ENCODE data around the gene TBC1D22A.
"Not testable (repeated sequence)": the region's sequence is repeated elsewhere in the genome, so short reads cannot be mapped to it uniquely, and the experiment has no call there.

Gene TBC1D22A

DNA sequence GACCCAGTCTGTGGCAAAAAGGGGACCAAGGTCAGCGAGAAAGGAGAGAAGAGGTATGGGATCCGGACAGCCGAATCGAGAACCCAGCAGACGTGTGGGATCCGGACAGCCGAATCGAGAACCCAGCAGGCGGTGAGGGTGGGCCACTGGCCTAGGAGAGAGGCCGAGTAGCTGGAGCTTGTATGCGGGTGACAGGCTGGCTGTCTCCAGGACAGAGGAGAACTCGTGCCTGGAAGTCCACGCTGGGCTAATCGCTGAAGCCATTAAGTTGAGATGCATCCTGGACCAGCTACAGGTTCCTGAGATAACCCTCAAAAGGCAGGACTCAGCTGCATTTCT is 30.4 kb upstream of the TBC1D22A start:
- no peak overlapping the region for H2AFZ ChIP-seq (ENCODE audit: low read depth, low read length)
- H3K36me3 ChIP-seq (ENCODE audit: insufficient read depth, low read length) = peaks cover 24% of the 10 kb centered on the region
- H3K9me3 ChIP-seq (ENCODE audit: low read length) = no peaks in the 10 kb centered on the region
- peaks cover 11% of the 10 kb centered on the region for H3K4me1 ChIP-seq (ENCODE audit: insufficient read depth, low read length)
- no peak overlapping the region for H3K4me3 ChIP-seq (ENCODE audit: low read length)
- no peaks in the 10 kb centered on the region for H3K27me3 ChIP-seq (ENCODE audit: insufficient read depth, low read length)

DNA sequence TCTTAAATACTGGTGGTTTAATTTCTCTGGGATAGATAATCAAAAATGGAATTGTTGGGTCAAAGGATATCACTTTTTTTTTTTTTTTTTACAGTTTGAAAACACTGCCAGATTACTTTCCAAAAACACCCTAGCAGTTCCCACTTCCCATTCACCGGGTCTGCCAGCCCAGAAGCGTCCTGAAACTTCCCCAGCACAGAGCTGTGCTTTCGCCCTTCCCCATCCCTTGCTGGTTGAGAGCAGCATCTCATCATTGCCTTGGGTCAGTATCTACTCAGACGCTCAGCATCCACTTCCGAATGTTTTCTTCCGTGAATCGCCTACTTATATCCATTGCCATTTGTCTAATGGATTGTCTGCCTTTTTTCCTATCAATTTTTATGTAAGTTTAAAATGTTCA is 29.9 kb upstream of the TBC1D22A start:
- Histone ChIP-seq H3K4me1 (ENCODE audit: insufficient read depth, low read length) (peaks cover 16% of the 10 kb centered on the region), H3K36me3 (ENCODE audit: insufficient read depth, low read length) (peaks cover 24% of the 10 kb centered on the region), H3K27me3 (ENCODE audit: insufficient read depth, low read length) (no peaks in the 10 kb centered on the region), H3K9me3 (ENCODE audit: low read length) (no peaks in the 10 kb centered on the region), H3K4me3 (ENCODE audit: low read length) (no peak overlapping the region), H2AFZ (ENCODE audit: low read depth, low read length) (no peak overlapping the region)

DNA sequence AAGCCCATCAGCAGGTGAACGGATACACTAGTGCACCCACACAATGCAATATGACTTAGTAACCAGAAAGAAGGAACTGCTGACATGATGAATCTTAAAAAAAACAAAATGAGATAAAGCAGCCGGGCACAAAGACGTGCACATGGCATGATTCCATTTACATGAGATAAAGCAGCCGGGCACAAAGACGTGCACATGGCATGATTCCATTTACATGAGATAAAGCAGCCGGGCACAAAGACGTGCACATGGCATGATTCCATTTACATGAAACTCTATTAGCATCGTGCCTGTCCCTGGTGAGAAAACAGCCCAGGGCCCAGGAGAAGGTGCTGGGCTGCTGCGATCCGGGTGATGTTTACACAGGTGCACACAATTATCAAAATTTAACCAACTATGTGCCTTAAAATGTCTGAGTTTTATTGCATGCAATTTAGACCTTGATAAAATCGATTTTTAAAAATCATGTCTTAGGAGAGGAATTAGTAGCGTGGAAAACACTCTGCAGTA is 28.2 kb upstream of the TBC1D22A start:
- H3K9me3 ChIP-seq (ENCODE audit: low read length); H2AFZ ChIP-seq (ENCODE audit: low read depth, low read length); H3K27me3 ChIP-seq (ENCODE audit: insufficient read depth, low read length); H3K4me3 ChIP-seq (ENCODE audit: low read length): not testable (repeated sequence)
- peaks cover 11% of the 10 kb centered on the region for H3K36me3 ChIP-seq (ENCODE audit: insufficient read depth, low read length)
- H3K4me1 ChIP-seq (ENCODE audit: insufficient read depth, low read length) = peaks cover 24% of the 10 kb centered on the region

DNA sequence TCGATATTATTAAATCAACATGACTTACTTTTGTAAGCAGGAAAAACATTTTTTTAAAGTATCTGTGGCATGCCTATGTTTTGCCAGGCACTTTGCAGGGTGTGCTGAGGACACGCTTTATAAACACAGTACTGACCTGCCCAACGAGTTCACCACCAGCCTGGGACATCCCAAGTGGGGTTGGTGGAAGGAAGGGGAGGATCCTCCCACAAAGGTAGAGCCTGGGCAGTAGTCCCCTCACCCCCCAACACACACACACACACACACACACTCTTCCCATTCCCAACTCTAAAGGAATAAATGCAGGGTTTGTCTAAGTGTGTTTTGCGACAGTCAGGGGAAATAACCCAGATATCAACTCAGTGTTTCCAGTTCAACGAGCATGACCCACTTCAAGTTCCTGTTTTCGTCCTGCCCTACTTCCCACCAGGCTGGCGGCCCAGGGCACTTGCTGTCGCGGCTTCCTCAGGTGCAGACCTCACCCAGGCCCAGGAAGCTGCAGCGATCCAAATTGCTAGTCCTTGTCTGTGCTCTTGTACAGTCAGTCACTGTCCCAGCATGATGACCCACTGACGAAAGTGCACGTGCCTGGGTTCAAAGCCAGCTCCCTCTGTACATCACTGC is 27.5 kb upstream of the TBC1D22A start:
- Histone ChIP-seq H3K9me3 (ENCODE audit: low read length) (no peaks in the 10 kb centered on the region), H3K36me3 (ENCODE audit: insufficient read depth, low read length) (peaks cover 11% of the 10 kb centered on the region), H3K27me3 (ENCODE audit: insufficient read depth, low read length) (no peaks in the 10 kb centered on the region), H3K4me1 (ENCODE audit: insufficient read depth, low read length) (peaks cover 30% of the 10 kb centered on the region), H3K4me3 (ENCODE audit: low read length) (no peak overlapping the region), H2AFZ (ENCODE audit: low read depth, low read length) (no peak overlapping the region)

DNA sequence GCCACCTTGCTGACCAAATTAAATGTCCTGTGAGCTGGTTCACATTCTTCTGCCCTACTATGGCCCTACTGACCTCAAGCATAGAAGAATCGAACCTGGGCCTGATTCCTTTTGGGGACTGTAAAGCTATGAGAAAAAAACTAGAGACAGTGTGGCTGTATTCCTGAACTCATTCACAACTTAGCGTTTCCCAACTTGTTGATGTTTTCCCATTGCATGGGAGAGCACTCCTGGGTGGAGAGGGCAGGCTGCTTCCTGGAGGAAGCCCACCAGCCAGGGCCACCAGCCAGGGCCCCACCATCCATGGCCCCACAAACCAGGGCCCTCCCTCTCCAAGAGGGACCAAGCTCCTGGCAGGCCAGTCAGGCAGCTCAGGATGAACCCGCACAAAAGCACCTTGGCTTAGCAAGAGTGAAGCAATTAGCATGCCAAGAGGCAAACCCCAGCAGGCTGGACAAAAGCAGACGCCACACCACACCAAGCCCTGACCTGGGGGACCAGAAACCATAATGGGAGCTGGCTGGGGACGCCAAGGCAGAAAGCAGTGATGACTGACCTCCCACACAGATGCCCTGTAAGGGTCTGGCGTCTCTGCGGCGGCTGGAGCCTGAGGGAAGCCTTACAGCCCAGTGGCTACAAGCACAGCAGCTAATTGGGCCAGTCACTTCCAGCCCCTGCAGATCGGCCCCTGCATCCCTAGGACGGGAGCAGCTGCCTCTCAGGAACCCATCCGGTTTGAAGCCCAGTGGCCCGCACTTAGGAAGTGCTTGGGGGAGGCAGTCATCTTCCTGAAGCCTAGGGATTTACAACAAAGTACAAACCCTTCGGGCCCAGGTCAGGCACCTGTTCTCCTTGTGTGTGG is 26.5 kb upstream of the TBC1D22A start:
- peak overlapping the region; percentile 92 for H3K4me3 ChIP-seq (ENCODE audit: low read length)
- no peaks in the 10 kb centered on the region for H3K27me3 ChIP-seq (ENCODE audit: insufficient read depth, low read length)
- H3K4me1 ChIP-seq (ENCODE audit: insufficient read depth, low read length) = peaks cover 30% of the 10 kb centered on the region
- no peaks in the 10 kb centered on the region for H3K9me3 ChIP-seq (ENCODE audit: low read length)
- H2AFZ ChIP-seq (ENCODE audit: low read depth, low read length) = no peak overlapping the region
- H3K36me3 ChIP-seq (ENCODE audit: insufficient read depth, low read length) = peaks cover 11% of the 10 kb centered on the region

DNA sequence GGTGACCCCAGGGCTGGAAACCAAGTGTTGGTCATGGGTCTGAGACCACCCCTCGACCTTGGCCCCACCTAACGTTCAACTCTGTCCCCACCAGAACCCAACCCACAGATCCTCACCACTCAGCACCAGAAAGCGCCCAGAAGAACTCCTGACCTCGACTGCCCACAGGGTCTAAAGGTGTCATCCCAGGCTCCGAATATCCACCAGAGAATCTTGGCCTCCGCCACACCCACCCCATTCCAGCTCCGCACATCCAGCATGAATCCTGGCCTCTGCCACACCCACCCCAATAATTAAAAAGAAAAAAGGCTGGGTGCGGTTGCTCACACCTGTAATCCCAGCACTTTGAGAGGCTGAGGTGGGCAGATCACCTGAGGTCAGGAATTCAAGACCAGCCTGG is 25.7 kb upstream of the TBC1D22A start:
- Histone ChIP-seq H3K36me3 (ENCODE audit: insufficient read depth, low read length) (peaks cover 11% of the 10 kb centered on the region), H3K4me1 (ENCODE audit: insufficient read depth, low read length) (peaks cover 30% of the 10 kb centered on the region), H3K27me3 (ENCODE audit: insufficient read depth, low read length) (no peaks in the 10 kb centered on the region), H3K9me3 (ENCODE audit: low read length) (no peaks in the 10 kb centered on the region), H2AFZ (ENCODE audit: low read depth, low read length) (no peak overlapping the region), H3K4me3 (ENCODE audit: low read length) (peak overlapping the region; percentile 92)

DNA sequence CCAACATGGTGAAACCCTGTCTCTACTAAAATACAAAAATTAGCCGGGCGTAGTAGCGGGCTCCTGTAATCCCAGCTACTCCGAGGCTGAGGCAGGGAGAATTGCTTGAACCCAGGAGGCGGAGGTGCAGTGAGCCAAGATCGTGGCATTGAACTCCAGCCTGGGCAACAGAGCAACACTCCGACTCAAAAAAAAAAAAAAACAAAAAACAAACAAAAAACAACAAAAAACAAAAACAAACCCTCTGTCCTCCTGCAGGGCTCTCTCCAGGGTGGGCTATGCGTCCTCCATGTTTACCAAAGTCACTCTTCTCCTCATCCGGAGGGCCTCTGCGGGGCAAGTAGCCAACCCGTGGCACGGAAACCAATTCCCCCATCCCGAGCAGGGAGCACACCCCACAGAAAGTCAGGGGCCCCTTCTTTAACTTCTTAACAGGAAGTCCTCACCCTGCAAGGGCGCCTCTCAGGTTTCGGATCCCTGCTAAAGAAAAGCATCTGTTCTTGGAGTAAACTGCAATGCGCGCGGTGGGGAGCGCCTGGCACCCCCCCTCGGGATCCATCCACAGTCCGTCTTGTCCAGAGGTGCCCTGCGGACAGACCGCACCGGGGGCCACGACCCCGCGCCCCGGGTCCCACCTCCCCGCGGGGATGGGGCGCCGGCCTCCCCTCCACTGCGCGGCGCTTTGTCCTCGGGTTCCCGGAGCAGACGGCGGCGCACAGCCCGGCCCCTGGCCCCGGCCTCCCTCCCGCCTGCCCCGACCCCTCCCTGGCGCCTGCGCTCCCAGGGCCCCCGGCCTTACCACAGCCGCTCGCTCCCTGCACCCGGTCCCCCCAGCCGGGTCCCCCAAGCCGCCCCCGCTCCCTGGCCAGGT is 25.1 kb upstream of the TBC1D22A start:
- H3K9me3 ChIP-seq (ENCODE audit: low read length) = no peaks in the 10 kb centered on the region
- no peaks in the 10 kb centered on the region for H3K27me3 ChIP-seq (ENCODE audit: insufficient read depth, low read length)
- peak overlapping the region; percentile 73 for H2AFZ ChIP-seq (ENCODE audit: low read depth, low read length)
- H3K4me3 ChIP-seq (ENCODE audit: low read length) = peak overlapping the region; percentile 92
- H3K36me3 ChIP-seq (ENCODE audit: insufficient read depth, low read length) = peaks cover 8% of the 10 kb centered on the region
- peaks cover 30% of the 10 kb centered on the region for H3K4me1 ChIP-seq (ENCODE audit: insufficient read depth, low read length)

DNA sequence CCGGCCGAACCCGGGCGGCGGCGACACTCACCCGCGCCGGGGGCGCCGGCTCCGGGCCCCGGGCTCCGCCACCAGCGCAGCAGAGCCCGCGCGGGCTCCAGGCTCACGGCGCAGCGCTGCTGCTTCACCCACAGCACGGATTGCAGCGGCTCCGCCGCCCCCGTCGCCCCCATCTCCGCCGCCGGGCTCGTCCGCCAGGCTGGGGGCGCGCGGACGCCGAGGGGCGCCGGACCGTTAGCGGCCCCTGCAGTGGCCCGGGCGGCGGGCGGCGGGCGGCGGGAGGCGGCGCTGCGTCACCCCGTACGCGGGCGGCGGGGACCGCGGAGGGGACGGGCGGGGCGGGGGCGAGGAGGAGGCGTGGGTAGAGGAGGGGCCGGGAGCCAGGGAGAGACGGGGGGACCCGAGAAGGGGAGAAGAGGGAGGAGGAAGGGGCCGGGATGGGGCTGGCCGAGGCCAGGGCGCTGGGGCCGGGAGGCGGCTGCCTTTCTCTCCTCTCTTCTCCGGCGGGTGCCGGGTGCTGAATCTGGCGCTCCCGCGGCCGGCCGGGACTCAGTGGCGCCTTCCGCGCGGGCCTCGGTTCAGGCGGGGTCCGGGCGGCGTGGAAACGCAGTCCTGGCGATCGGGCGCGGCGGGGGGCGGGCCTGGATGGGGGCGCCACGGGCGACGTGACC is 24.3 kb upstream of the TBC1D22A start, which contains the start of gene CERK:
Gene CERK (minus strand): TSS at position 277 of the 671 bp plus-strand sequence. CDS start 104 bp downstream, at position 173.
- Histone ChIP-seq H3K4me3 (ENCODE audit: low read length) (peak within 1 kb of the TSS; percentile 92), H3K27me3 (ENCODE audit: insufficient read depth, low read length) (no peaks in the 10 kb centered on the region), H2AFZ (ENCODE audit: low read depth, low read length) (peak within 1 kb of the TSS; percentile 88), H3K4me1 (ENCODE audit: insufficient read depth, low read length) (peaks cover 30% of the 10 kb centered on the region), H3K9me3 (ENCODE audit: low read length) (no peaks in the 10 kb centered on the region), H3K36me3 (ENCODE audit: insufficient read depth, low read length) (peaks cover 8% of the 10 kb centered on the region)

DNA sequence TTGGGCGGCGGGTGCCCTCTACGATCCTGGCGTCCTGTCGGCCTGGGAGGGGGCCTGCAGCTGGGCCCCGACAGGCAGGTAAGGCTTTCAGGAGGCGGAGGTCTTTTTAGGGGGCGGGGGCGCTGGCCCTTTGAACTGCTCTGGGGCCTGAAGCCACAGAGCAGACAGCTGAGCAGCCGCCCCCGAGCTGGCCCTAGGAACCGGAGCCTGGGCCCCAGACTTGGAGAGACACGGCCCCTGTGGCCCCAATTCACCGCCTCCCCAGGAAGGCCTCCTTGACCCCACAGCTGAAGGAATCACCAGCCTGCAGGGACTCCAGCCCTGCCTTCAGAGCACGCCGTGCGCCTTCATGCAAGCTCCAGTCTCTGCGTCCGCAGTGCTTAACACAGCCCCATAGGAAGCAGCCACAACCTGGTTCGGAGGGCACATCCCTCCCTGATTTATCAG is 23.8 kb upstream of the TBC1D22A start:
- peak overlapping the region; percentile 88 for H2AFZ ChIP-seq (ENCODE audit: low read depth, low read length)
- no peaks in the 10 kb centered on the region for H3K9me3 ChIP-seq (ENCODE audit: low read length)
- peak overlapping the region; percentile 55 for H3K4me3 ChIP-seq (ENCODE audit: low read length)
- H3K4me1 ChIP-seq (ENCODE audit: insufficient read depth, low read length) = peaks cover 30% of the 10 kb centered on the region
- peaks cover 8% of the 10 kb centered on the region for H3K36me3 ChIP-seq (ENCODE audit: insufficient read depth, low read length)
- no peaks in the 10 kb centered on the region for H3K27me3 ChIP-seq (ENCODE audit: insufficient read depth, low read length)

DNA sequence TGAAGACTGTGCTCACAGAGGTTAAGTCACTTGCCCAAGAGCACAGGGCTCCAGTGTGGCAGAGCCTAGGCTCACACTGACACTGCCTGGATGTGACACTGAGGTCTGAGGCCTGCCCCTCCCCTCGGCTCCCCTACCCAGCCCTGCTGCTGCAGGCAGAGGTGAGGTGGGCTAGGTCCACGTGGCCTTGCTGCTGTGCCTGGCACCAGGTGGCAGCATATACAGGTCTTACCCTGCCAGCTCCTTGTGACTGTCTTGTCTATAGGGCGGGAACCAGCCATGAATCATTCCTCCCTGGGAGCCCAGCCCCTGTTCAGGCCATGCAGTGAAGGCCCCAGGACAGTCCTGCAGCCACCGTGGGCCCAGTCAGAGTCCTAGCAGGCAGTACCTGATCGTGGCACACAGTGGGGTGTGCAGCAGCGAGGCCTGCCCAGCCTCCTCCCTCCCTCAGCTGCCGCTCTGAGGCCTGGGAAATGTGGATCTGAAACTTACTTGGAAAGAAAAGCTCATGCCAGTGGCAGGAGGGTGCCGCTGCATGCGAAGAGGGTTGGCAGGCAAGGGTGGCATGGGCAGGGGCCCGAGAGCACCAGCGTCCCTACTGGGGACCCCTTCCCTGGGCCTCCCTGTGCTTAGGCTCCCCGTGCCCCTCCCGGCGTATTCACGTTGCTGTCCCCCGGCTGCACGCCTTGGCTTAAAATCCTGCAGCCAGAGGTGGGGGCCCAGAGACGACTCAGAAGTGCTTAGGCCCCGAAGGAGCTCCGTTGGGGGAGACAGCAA is 23.2 kb upstream of the TBC1D22A start:
- Histone ChIP-seq H3K4me3 (ENCODE audit: low read length) (peak overlapping the region; percentile 55), H3K27me3 (ENCODE audit: insufficient read depth, low read length) (no peaks in the 10 kb centered on the region), H3K9me3 (ENCODE audit: low read length) (no peaks in the 10 kb centered on the region), H2AFZ (ENCODE audit: low read depth, low read length) (peak overlapping the region; percentile 88), H3K36me3 (ENCODE audit: insufficient read depth, low read length) (peaks cover 8% of the 10 kb centered on the region), H3K4me1 (ENCODE audit: insufficient read depth, low read length) (peaks cover 30% of the 10 kb centered on the region)

DNA sequence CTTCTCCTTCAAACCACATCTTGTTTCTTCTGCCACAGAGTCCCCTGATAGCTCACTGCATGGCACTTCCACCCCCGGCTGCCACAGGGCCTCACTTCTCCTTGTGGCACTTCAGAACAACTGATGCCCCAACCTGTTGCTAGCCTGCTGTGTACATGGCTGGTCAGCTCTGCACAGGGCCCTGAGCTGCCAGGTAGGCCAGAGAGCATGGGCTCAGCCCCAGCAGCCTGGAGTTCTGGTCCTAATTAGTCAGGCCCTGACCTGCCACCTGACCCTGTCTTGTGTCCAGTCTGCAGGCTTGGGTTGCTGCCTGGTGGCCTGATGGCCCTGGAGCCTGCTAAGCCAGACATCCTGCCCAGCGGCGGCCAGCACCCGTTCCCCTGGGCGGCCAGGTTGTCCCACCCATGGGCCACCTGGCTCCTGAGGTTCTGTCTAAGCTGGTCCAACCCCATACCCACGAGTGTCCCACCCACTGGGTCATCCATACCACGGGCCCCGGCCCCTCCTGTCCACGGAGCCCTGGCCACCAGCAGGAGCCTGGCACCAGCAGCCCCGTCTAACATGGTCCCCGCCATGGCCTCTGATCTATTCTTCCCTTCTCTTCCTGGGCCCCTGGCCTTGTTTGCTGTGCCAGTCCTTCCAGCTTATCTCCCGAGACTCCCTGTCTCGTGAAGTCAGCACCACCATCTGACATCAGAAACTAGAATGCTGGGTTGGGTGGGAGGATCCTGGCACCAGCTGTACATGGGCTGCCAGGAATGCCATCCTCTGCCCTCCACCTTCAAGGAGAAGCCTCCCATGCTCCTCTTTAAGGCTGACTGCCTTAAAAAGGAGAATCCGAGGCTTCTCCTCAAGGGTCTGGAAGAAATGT is 21.3 kb upstream of the TBC1D22A start:
- Histone ChIP-seq H3K36me3 (ENCODE audit: insufficient read depth, low read length) (no peaks in the 10 kb centered on the region), H2AFZ (ENCODE audit: low read depth, low read length) (no peak overlapping the region), H3K27me3 (ENCODE audit: insufficient read depth, low read length) (no peaks in the 10 kb centered on the region), H3K9me3 (ENCODE audit: low read length) (no peaks in the 10 kb centered on the region), H3K4me3 (ENCODE audit: low read length) (no peak overlapping the region), H3K4me1 (ENCODE audit: insufficient read depth, low read length) (peaks cover 27% of the 10 kb centered on the region)
